Mesangial cell (primary cell): ENCODE results near the gene CCDC91. TPM values are rescaled to one million over a fixed set of nuclear protein-coding genes. Genes with fewer than 3 reads are reported as not detected.

Source experiments
- total RNA-seq: library from RNA; depleted of rRNA; stranded (reverse); fragments of >200 nt; gene quantifications from 2 replicates; pipeline ENCODE4 v1.2.3, GENCODE V29; 2015

The CCDC91 gene, protein sequence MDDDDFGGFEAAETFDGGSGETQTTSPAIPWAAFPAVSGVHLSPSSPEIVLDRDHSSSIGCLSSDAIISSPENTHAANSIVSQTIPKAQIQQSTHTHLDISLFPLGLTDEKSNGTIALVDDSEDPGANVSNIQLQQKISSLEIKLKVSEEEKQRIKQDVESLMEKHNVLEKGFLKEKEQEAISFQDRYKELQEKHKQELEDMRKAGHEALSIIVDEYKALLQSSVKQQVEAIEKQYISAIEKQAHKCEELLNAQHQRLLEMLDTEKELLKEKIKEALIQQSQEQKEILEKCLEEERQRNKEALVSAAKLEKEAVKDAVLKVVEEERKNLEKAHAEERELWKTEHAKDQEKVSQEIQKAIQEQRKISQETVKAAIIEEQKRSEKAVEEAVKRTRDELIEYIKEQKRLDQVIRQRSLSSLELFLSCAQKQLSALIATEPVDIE
- 5.7 and 6.2 TPM in 2 replicates for total RNA-seq

GRCh38 chr12:28190321-28191050, at the start of gene CCDC91:
CCDC91 (plus strand) TSS chr12:28190456; CDS start chr12:28257216, 66,760 bp downstream.

Other genes with a start within 250 kb of the CCDC91 start
- gene PTHLH, start 217.7 kb upstream of the CCDC91 start, total RNA-seq: 1.5 and 2.6 TPM in 2 replicates